ENCODE data around the gene SDCCAG8. TPM values are rescaled to one million over a fixed set of nuclear protein-coding genes. Genes with fewer than 3 reads are reported as not detected.

The SDCCAG8 gene
- total RNA-seq, 1 experiment from 2014 or later = 10.0 TPM

- no CpG with 5 or more reads among the region's 2 CpGs for WGBS (ENCODE audit: extremely low coverage, insufficient read length, low lambda C conversion rate)
- H2AFZ ChIP-seq (ENCODE audit: low read length) = no peak overlapping the region
- H4K8ac ChIP-seq (replicated peaks; ENCODE audit: insufficient read length, low read depth, low read length) = no peak overlapping the region
- H3T11ph ChIP-seq (ENCODE audit: low read length) = no peak overlapping the region
- H4K20me1 ChIP-seq (ENCODE audit: control insufficient read depth, insufficient read depth, insufficient read length) = no peaks in the 10 kb centered on the region
- H3K4me2 ChIP-seq (ENCODE audit: insufficient read depth, insufficient read length, low read length) = no peak overlapping the region
- H3K79me2 ChIP-seq (ENCODE audit: insufficient read depth, low read length) = peaks cover 12% of the 10 kb centered on the region; the same call in 1 of the 2 replicates
- no peak overlapping the region for H2BK15ac ChIP-seq (ENCODE audit: low read depth, low read length)
- H2BK120ac ChIP-seq (ENCODE audit: low read depth, low read length, poor library complexity, severe bottlenecking) = no peak overlapping the region
- no peak for DNase-seq
- H2AK5ac ChIP-seq (ENCODE audit: insufficient read length, low read length) = no peak overlapping the region
- H4K91ac ChIP-seq (ENCODE audit: insufficient read length, low read depth, low read length) = no peak overlapping the region
- no peak overlapping the region for H3K27ac ChIP-seq (ENCODE audit: insufficient read length, low read depth, low read length)
- no peak for TF ChIP-seq CTCF (conservative IDR thresholded peaks at IDR 0.05)
- H2BK12ac ChIP-seq (ENCODE audit: insufficient read length, low read depth, low read length) = no peak overlapping the region
- H3K4ac ChIP-seq (ENCODE audit: low read depth, low read length) = no peak overlapping the region
- H3K4me1 ChIP-seq (ENCODE audit: insufficient read depth, low read length) = no peaks in the 10 kb centered on the region
- H3K27me3 ChIP-seq (ENCODE audit: insufficient read depth, low read length) = no peaks in the 10 kb centered on the region
- Mint-ChIP-seq H3K9me3 (peaks cover 28 to 29% of the 10 kb centered on the region in 2 experiments), H3K27me3 (ENCODE audit: low read depth) (no peaks in the 10 kb centered on the region), H3K27ac (no peak overlapping the region), H3K4me1 (peaks cover 3 to 5% of the 10 kb centered on the region in 2 experiments; a peak in 1 of 4 replicates), H3K4me3 (no peak overlapping the region), H3K36me3 (ENCODE audit: insufficient read depth in 1 of 3, low read depth in 3 of 3) (peaks cover 37 to 51% (median 50%) of the 10 kb centered on the region in 3 experiments)
- H3K79me1 ChIP-seq (ENCODE audit: insufficient read depth, low read depth, low read length, poor library complexity, severe bottlenecking) = peaks cover 5% of the 10 kb centered on the region
- no peak overlapping the region for H3K18ac ChIP-seq (ENCODE audit: insufficient read length, low read depth, low read length)
- H3K9me3 ChIP-seq (ENCODE audit: control insufficient read depth, low read depth, low read length) = peaks cover 7% of the 10 kb centered on the region
- H3K56ac ChIP-seq (ENCODE audit: insufficient read length, low read depth, low read length) = no peak overlapping the region
- no peaks in the 10 kb centered on the region for H3K23me2 ChIP-seq (ENCODE audit: insufficient read length, low read depth, low read length, poor library complexity, severe bottlenecking)
- H2BK20ac ChIP-seq (ENCODE audit: low read depth, low read length, poor library complexity, severe bottlenecking) = no peak overlapping the region
- H2BK5ac ChIP-seq (ENCODE audit: insufficient read length, low read length) = no peak overlapping the region
- H4K5ac ChIP-seq (ENCODE audit: insufficient read length, low read depth, low read length) = no peak overlapping the region
- H3K14ac ChIP-seq (ENCODE audit: insufficient read depth, low read length) = no peak overlapping the region
- H3K9ac ChIP-seq (ENCODE audit: extremely low read depth, insufficient read length, low read length) = no peak overlapping the region
- H3K23ac ChIP-seq (ENCODE audit: insufficient read length, low read depth, low read length) = no peak overlapping the region
These were observed 28.2 kb upstream of the SDCCAG8 start for GRCh38 chr1:243227622-243228021.
